Esophagus muscularis mucosa (tissue), 4 donors: ENCODE measurements around the gene ATF7. TPM values are rescaled to one million over a fixed set of nuclear protein-coding genes. Genes with fewer than 3 reads are reported as not detected.

Experiments used
- DNase-seq: peaks from one replicate; pipeline ENCODE4 v3.0.0-alpha.2; 2017; ENCODE audit errors: extremely low spot score
- H3K27ac ChIP-seq, 4 donors: fragments of 200-600 bp; sonication (generic); replicated peaks in 1 of 4; 1 replicate in 3 of 4; 2 replicates in 1 of 4; pipeline ENCODE4 v1.5.1; 2016 to 2019; ENCODE audit warnings: mild to moderate bottlenecking in 1 of 4
- H3K27me3 ChIP-seq, 4 donors: fragments of 200-600 bp; sonication (generic); one replicate each; pipeline versions ENCODE4 v1.5.1 to v1.6.0; 2016 to 2019
- H3K36me3 ChIP-seq, 4 donors: fragments of 200-600 bp; sonication (generic); one replicate each; pipeline ENCODE4 v1.5.1; 2016 to 2019
- H3K4me1 ChIP-seq, 4 donors: fragments of 200-600 bp; sonication (generic); one replicate each; pipeline ENCODE4 v1.5.1; 2016 to 2019
- H3K4me3 ChIP-seq, 4 donors: fragments of 200-600 bp; sonication (generic); 1 replicate in 2 of 4; 2 replicates in 2 of 4; pipeline ENCODE4 v1.5.1; 2016 to 2019; ENCODE audit warnings: mild to moderate bottlenecking in 4 of 4, moderate library complexity in 1 of 4
- H3K9me3 ChIP-seq, 4 donors: fragments of 200-600 bp; sonication (generic); 1 replicate in 3 of 4; 2 replicates in 1 of 4; pipeline ENCODE4 v1.5.1; 2016 to 2019
- CTCF ChIP-seq, 3 experiments: fragments of 200-600 bp in 2 of 3; fragments of 450-650 bp in 1 of 3; sonication (generic) in 2 of 3; IDR thresholded peaks; one replicate each; pipeline ENCODE4 v1.5.1; 2017 to 2019; ENCODE audit warnings: antibody characterized with exemption in 3 of 3, mild to moderate bottlenecking in 2 of 3, moderate library complexity in 1 of 3
- EP300 ChIP-seq: sonication (generic); formaldehyde crosslinking; IDR thresholded peaks from one replicate; pipeline ENCODE4 v1.6.1; 2017; ENCODE audit warnings: antibody characterized with exemption
- POLR2A ChIP-seq: fragments of 450-650 bp; IDR thresholded peaks from one replicate; pipeline ENCODE4 v1.6.1; 2017; ENCODE audit warnings: antibody characterized with exemption, moderate library complexity, mild to moderate bottlenecking, low read depth
- POLR2AphosphoS5 ChIP-seq, 2 donors: sonication (generic); formaldehyde crosslinking; IDR thresholded peaks; one replicate each; pipeline ENCODE4 v1.6.1; 2017; ENCODE audit warnings: antibody characterized with exemption in 2 of 2
- WGBS: methylation state at CpG from one replicate; pipeline ENCODE4 v1.1.5; 2018; 5-methylcytosine and 5-hydroxymethylcytosine counted together
- intact Hi-C: fragments of 100-400 bp; cut with DNase I; formaldehyde crosslinking; loops from one replicate; pipeline ENCODE4 v1.15.1; 2023
- total RNA-seq, 4 donors: library from RNA; depleted of rRNA; stranded (reverse); fragments of >200 nt; gene quantifications; one replicate each; pipeline versions ENCODE4 v1.1.0 to v1.2.1, GENCODE V29; 2016

Gene ATF7
- total RNA-seq, 4 donors from 2014 or later = 23.5 to 43.6 (median 37.1) TPM

GRCh38 chr12:53502331-53502730, 123.9 kb downstream of the ATF7 start:
- 57% methylated on average over 9 of the region's 9 CpGs for WGBS
- no peak for DNase-seq
- Histone ChIP-seq H3K9me3 (no peaks in the 10 kb centered on the region), H3K4me1 (peaks cover 22 to 66% (median 49%) of the 10 kb centered on the region in 4 donors), H3K27ac (peak overlapping the region; percentile 97 to 99 (median 98)), H3K27me3 (no peaks in the 10 kb centered on the region), H3K36me3 (peaks cover 6 to 41% (median 31%) of the 10 kb centered on the region in 4 donors), H3K4me3 (peak overlapping the region in 2 of 4 donors; percentile 81 to 82)
- TF ChIP-seq CTCF (IDR thresholded peaks at IDR 0.05) (no peak), EP300 (no peak), POLR2A (no peak), POLR2AphosphoS5 (IDR thresholded peaks at IDR 0.05) (no peak)
- intact Hi-C loops = no loop called here

GRCh38 chr12:53501615-53502181, 124.5 kb downstream of the ATF7 start:
- no peak for DNase-seq
- peaks cover 22 to 73% (median 55%) of the 10 kb centered on the region in 4 donors for H3K4me1 ChIP-seq
- WGBS = 80% methylated on average over 9 of the region's 10 CpGs
- H3K36me3 ChIP-seq = peaks cover 0 to 35% (median 25%) of the 10 kb centered on the region in 4 donors
- H3K27me3 ChIP-seq = no peaks in the 10 kb centered on the region
- intact Hi-C loops = no loop called here
- no peak for TF ChIP-seq CTCF (IDR thresholded peaks at IDR 0.05)
- no peak for TF ChIP-seq POLR2AphosphoS5 (IDR thresholded peaks at IDR 0.05)
- TF ChIP-seq EP300 = no peak
- no peak for TF ChIP-seq POLR2A
- H3K9me3 ChIP-seq = no peaks in the 10 kb centered on the region
- peak overlapping the region; percentile 97 to 99 (median 98) for H3K27ac ChIP-seq
- peak overlapping the region; percentile 74 to 82 (median 79) for H3K4me3 ChIP-seq

- WGBS = 0% methylated on average over 30 of the region's 74 CpGs
- H3K4me1 ChIP-seq = peaks cover 29 to 79% (median 62%) of the 10 kb centered on the region in 4 donors
- H3K27me3 ChIP-seq = no peaks in the 10 kb centered on the region
- H3K36me3 ChIP-seq = peaks cover 0 to 28% (median 18%) of the 10 kb centered on the region in 4 donors
- DNase-seq = peak; percentile 100
- H3K27ac ChIP-seq = peak within 1 kb of the TSS; percentile 97 to 99 (median 98)
- intact Hi-C loops = no loop called here
- peak within 1 kb of the TSS; percentile 74 to 82 (median 79) for H3K4me3 ChIP-seq
- no peaks in the 10 kb centered on the region for H3K9me3 ChIP-seq
- TF ChIP-seq EP300 = no peak
- peak; percentile 83 to 85 for TF ChIP-seq POLR2AphosphoS5 (IDR thresholded peaks at IDR 0.05)
- peak in 1 of 3 experiments; percentile 13 for TF ChIP-seq CTCF (IDR thresholded peaks at IDR 0.05)
Observed at GRCh38 chr12:53500776-53501614, 125.2 kb downstream of the ATF7 start, which contains the start of gene TARBP2. TSS of gene TARBP2 (plus strand) at chr12:53501283. CDS start at chr12:53501409, 126 bp downstream.

- Histone ChIP-seq H3K9me3 (no peaks in the 10 kb centered on the region), H3K36me3 (peaks cover 0 to 21% (median 11%) of the 10 kb centered on the region in 4 donors), H3K27ac (peak overlapping the region; percentile 97 to 99 (median 98)), H3K4me3 (peak overlapping the region; percentile 74 to 82 (median 79)), H3K4me1 (peaks cover 33 to 82% (median 66%) of the 10 kb centered on the region in 4 donors), H3K27me3 (no peaks in the 10 kb centered on the region)
- TF ChIP-seq POLR2AphosphoS5 (IDR thresholded peaks at IDR 0.05) (peak; percentile 89 to 99), EP300 (no peak), POLR2A (peak; percentile 96), CTCF (IDR thresholded peaks at IDR 0.05) (no peak)
- 3% methylated on average over 16 of the region's 17 CpGs for WGBS
- DNase-seq = no peak
- intact Hi-C loops = no loop called here
Observed at GRCh38 chr12:53500142-53500775, 125.9 kb downstream of the ATF7 start.
